Gastroesophageal sphincter (tissue), 4 donors: ENCODE data around the gene CACUL1. TPM values are rescaled to one million over a fixed set of nuclear protein-coding genes. Genes with fewer than 3 reads are reported as not detected.
"Not testable (repeated sequence)": the region's sequence is repeated elsewhere in the genome, so short reads cannot be mapped to it uniquely, and the experiment has no call there.

Experiments
- ATAC-seq: fragments of 150-250 bp; one replicate; pipeline ENCODE4 v1.9.1; 2016; ENCODE audit warnings: mild to moderate bottlenecking, moderate library complexity
- H3K27ac ChIP-seq, 4 donors: fragments of 200-600 bp; sonication (generic) in 3 of 4; 1 replicate in 3 of 4; 2 replicates in 1 of 4; pipeline ENCODE4 v1.5.1; 2016 to 2019
- H3K27me3 ChIP-seq: fragments of 200-600 bp; sonication (generic); one replicate; pipeline ENCODE4 v1.5.1; 2019
- H3K36me3 ChIP-seq, 2 donors: fragments of 200-600 bp; sonication (generic); one replicate each; pipeline ENCODE4 v1.5.1; 2019; ENCODE audit warnings: control low read depth in 1 of 2
- H3K4me1 ChIP-seq, 3 donors: fragments of 200-600 bp; sonication (generic); 1 replicate in 2 of 3; 2 replicates in 1 of 3; pipeline ENCODE4 v1.5.1; 2016 to 2019; ENCODE audit warnings: control low read depth in 2 of 3
- H3K4me3 ChIP-seq, 2 donors: fragments of 200-600 bp; sonication (generic); one replicate each; pipeline ENCODE4 v1.5.1; 2019; ENCODE audit warnings: mild to moderate bottlenecking in 1 of 2, moderate library complexity in 1 of 2
- H3K9me3 ChIP-seq, 3 donors: fragments of 200-600 bp; sonication (generic); one replicate each; pipeline ENCODE4 v1.5.1; 2017 to 2019; ENCODE audit warnings: control low read depth in 2 of 3
- EP300 ChIP-seq: sonication (generic); formaldehyde crosslinking; IDR thresholded peaks from one replicate; pipeline ENCODE4 v1.6.1; 2017; ENCODE audit warnings: antibody characterized with exemption, mild to moderate bottlenecking
- POLR2A ChIP-seq, 2 donors: fragments of 450-650 bp; IDR thresholded peaks; one replicate each; pipeline ENCODE4 v1.6.1; 2017; ENCODE audit warnings: antibody characterized with exemption in 2 of 2, mild to moderate bottlenecking in 2 of 2, moderate library complexity in 1 of 2
- POLR2AphosphoS5 ChIP-seq: sonication (generic); formaldehyde crosslinking; IDR thresholded peaks from one replicate; pipeline ENCODE4 v1.6.1; 2017; ENCODE audit warnings: antibody characterized with exemption
- WGBS, 2 donors: methylation state at CpG; one replicate each; pipeline ENCODE4 v1.1.5; 2018; ENCODE audit warnings: low coverage in 1 of 2; 5-methylcytosine and 5-hydroxymethylcytosine counted together
- total RNA-seq, 4 donors: library from RNA; depleted of rRNA; stranded (reverse); fragments of >200 nt; gene quantifications; one replicate each; pipeline ENCODE4 v1.1.0, GENCODE V29; 2016
- TF ChIP-seq, protein P1 (sequence below), 4 experiments: fragments of 200-600 bp in 2 of 4; fragments of 450-650 bp in 2 of 4; sonication (generic) in 1 of 4; IDR thresholded peaks; one replicate each; pipeline ENCODE4 v1.5.1; 2017 to 2019; ENCODE audit warnings: antibody characterized with exemption in 4 of 4, mild to moderate bottlenecking in 2 of 4, moderate library complexity in 2 of 4

The CACUL1 gene
- total RNA-seq, 4 donors from 2014 or later = 35.7 to 67.2 (median 45.6) TPM

DNA sequence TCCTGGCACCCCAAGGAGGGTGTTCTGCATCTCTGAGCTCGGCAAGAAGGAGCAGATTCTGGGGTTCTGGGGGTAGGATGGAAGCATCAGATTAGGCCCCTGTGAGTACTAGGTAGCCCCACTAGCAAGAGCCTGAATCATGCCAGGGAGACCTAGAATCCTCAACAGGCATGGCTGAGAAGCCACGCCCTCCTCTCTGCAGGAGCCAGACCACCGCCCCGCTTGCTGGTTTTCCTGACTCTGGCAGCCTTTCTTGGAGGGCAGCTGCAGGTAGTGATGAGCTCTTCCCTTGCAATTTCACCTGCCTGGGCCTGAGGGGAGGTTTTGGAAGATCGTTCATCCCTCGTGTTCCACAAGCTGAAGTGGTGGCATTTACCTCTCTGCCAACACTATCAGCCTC lies 90.4 kb downstream of the CACUL1 start:
- whole genome bisulfite sequencing, 2 donors = no CpG with 5 or more reads among the region's 6 CpGs
- no peak for ATAC-seq
- H3K9me3 ChIP-seq = peaks cover 0 to 12% (median 0%) of the 10 kb centered on the region in 3 donors
- TF ChIP-seq EP300 = no peak
- no peak for TF ChIP-seq POLR2AphosphoS5
- TF ChIP-seq, protein P1, sequence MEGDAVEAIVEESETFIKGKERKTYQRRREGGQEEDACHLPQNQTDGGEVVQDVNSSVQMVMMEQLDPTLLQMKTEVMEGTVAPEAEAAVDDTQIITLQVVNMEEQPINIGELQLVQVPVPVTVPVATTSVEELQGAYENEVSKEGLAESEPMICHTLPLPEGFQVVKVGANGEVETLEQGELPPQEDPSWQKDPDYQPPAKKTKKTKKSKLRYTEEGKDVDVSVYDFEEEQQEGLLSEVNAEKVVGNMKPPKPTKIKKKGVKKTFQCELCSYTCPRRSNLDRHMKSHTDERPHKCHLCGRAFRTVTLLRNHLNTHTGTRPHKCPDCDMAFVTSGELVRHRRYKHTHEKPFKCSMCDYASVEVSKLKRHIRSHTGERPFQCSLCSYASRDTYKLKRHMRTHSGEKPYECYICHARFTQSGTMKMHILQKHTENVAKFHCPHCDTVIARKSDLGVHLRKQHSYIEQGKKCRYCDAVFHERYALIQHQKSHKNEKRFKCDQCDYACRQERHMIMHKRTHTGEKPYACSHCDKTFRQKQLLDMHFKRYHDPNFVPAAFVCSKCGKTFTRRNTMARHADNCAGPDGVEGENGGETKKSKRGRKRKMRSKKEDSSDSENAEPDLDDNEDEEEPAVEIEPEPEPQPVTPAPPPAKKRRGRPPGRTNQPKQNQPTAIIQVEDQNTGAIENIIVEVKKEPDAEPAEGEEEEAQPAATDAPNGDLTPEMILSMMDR (IDR thresholded peaks at IDR 0.05) = no peak
- no peak for TF ChIP-seq POLR2A (IDR thresholded peaks at IDR 0.05)
- peaks cover 11% of the 10 kb centered on the region for H3K27me3 ChIP-seq
- H3K27ac ChIP-seq = no peak overlapping the region
- H3K4me3 ChIP-seq = no peak overlapping the region
- peaks cover 0 to 14% (median 2%) of the 10 kb centered on the region in 3 donors for H3K4me1 ChIP-seq
- H3K36me3 ChIP-seq = no peaks in the 10 kb centered on the region

DNA sequence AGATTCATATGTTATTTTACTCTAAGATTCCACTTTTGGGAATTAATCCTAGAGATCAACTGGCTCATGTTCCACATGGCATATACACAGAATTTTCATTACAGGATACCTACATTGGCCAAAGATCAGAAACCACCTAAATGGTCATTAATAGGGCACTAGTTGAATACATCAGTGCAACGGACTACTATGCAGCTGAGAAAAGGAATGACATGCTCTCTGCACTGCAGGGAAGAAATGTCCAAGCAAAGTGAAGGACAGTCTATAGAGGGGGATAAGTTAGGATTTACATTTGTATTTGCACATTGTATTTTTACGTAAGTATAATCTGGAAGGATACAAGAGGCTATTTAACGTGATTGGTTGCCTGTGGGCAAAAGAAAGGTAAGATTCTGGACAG lies 91.6 kb downstream of the CACUL1 start:
- Histone ChIP-seq H3K27ac (no peak overlapping the region), H3K4me3 (no peak overlapping the region), H3K9me3 (peaks cover 0 to 22% (median 0%) of the 10 kb centered on the region in 3 donors), H3K27me3 (peaks cover 11% of the 10 kb centered on the region), H3K36me3 (no peaks in the 10 kb centered on the region), H3K4me1 (peaks cover 0 to 2% (median 0%) of the 10 kb centered on the region in 3 donors)
- no peak for ATAC-seq
- TF ChIP-seq EP300 (no peak), POLR2A (IDR thresholded peaks at IDR 0.05) (no peak), POLR2AphosphoS5 (no peak)
- TF ChIP-seq, protein P1 (IDR thresholded peaks at IDR 0.05) = no peak
- 91 to 100% methylated on average over 2 to 3 of the region's 3 CpGs for WGBS, 2 donors

DNA sequence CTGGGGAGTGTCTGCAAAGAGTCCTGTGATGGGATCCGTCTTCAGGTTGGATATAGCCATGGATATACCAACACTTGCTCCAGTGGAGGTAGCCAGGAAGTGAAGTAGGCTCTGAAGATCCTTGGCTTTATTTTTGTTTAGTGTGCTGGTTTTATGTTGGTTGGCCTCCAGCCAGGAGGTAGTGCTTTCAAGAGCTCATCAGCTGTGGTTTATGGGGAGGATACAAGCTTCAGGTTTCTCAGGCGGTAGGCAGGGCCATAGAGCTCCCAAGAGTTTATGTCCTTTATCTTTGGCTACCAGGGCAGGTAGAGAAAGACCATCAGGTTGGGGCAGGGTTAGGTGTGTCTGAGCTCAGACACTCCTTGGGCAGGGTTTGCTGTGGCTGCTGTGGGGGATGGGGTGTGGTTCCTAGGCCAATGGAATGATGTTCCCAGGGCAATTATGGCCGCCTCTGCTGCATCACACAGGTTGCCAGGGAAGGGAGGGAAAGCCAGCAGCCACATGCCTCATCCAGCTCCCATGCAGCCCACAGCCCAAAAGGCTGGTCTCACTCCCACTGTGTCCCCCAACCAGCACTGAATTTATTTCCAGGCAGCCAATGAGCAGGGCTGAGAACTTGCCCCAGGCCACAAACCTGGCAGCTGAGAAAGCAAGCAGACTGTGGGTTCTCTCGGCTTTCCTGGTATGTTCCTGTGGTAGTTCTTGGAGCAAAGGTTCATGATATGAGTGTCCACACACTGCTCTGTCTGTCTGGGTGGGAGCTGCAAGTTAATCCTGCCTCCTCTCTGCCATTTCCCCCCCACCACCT lies 92.3 kb downstream of the CACUL1 start:
- H3K4me3 ChIP-seq = no peak overlapping the region
- TF ChIP-seq POLR2AphosphoS5 (no peak), POLR2A (IDR thresholded peaks at IDR 0.05) (no peak), EP300 (no peak)
- TF ChIP-seq, protein P1 (IDR thresholded peaks at IDR 0.05) = no peak
- H3K27ac ChIP-seq = no peak overlapping the region
- H3K36me3 ChIP-seq = no peaks in the 10 kb centered on the region
- WGBS, 2 donors = 86% methylated on average over 1 of the region's 4 CpGs; no CpG with 5 or more reads in 1 of the 2 donors
- peaks cover 0 to 22% (median 0%) of the 10 kb centered on the region in 3 donors for H3K9me3 ChIP-seq
- ATAC-seq = no peak
- peaks cover 11% of the 10 kb centered on the region for H3K27me3 ChIP-seq
- no peaks in the 10 kb centered on the region for H3K4me1 ChIP-seq

DNA sequence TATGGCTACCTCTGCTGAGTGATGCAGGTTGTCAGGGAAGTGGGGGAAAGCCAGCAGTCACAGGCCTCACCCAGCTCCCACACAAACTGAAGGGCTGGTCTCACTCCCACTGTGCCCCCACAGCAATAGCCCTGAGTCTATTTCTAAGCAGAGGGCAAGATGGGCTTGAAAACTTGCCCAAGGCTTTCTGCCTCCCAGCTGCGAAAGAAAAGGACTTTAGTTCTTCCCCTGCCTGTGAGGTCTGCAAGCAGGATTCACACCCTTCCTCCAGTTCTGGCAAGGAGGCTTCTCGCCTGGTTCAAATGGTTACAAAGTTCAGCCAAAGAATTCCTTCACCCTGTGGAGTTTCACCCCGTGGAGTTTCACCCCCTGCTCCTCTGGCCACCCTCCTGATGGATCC lies 96.0 kb downstream of the CACUL1 start:
- Histone ChIP-seq H3K27ac (no peak overlapping the region), H3K4me3 (no peak overlapping the region), H3K4me1 (no peaks in the 10 kb centered on the region), H3K9me3 (peaks cover 0 to 36% (median 0%) of the 10 kb centered on the region in 3 donors), H3K36me3 (no peaks in the 10 kb centered on the region), H3K27me3 (no peaks in the 10 kb centered on the region)
- WGBS, 2 donors = 0 to 89% methylated on average over 1 to 3 of the region's 3 CpGs
- no peak for ATAC-seq
- no peak for TF ChIP-seq POLR2AphosphoS5
- TF ChIP-seq POLR2A (IDR thresholded peaks at IDR 0.05) = no peak
- TF ChIP-seq EP300 = no peak
- TF ChIP-seq, protein P1 (IDR thresholded peaks at IDR 0.05) = no peak

DNA sequence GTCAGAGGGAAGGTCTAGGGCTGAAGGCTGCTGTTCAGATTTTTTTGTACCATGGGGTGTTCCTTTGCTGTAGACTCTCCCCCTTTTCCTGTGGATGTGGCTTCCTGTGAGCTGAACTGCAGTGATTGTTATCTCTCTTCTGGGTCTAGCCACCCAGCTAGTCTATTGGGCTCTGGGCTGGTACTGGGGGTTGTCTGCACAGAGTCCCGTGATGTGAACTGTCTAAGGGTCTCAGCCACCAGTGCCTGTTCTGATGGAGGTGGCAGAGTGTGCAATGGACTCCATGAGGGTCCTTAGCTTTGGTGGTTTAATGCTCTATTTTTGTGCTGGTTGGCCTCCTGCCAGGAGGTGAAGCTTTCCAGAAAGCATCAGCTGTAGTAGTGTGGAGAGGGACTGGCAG lies 96.6 kb downstream of the CACUL1 start:
- H3K36me3 ChIP-seq, H3K27me3 ChIP-seq, H3K4me1 ChIP-seq, H3K4me3 ChIP-seq, H3K27ac ChIP-seq, ATAC-seq: not testable (repeated sequence)
- WGBS, 2 donors = 60% methylated on average over 1 of the region's 1 CpG; no CpG with 5 or more reads in 1 of the 2 donors
- H3K9me3 ChIP-seq = peaks cover 0 to 36% (median 0%) of the 10 kb centered on the region in 3 donors

DNA sequence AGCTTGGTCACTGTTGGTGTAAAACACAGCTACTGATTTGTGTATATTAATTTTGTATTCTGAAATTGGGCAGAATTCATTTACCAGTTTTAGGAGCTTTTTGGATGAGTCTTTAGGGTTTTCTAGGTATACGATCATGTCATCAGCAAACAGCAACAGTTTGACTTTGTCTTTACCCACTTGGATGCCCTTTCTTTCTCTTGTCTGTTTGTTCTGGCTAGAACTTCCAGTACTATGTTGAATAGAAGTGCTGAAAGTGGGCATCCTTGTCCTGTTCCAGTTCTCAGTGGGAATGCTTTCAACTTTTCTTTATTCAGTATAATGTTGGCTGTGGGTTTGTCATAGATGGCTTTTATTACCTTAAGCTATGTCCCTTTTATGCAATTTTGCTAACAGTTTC lies 109.5 kb downstream of the CACUL1 start:
- H3K27ac ChIP-seq, H3K27me3 ChIP-seq, ATAC-seq, H3K4me1 ChIP-seq, H3K9me3 ChIP-seq, H3K36me3 ChIP-seq, H3K4me3 ChIP-seq: not testable (repeated sequence)
- WGBS, 2 donors = 80 to 91% methylated on average over 1 of the region's 1 CpG
